NB4 (cell line): ENCODE data around the gene ASPHD2.

Source experiments
- DNase-seq: peaks from one replicate; pipeline ENCODE4 v3.0.0; 2010; ENCODE audit warnings: low read depth
- H3K4me3 ChIP-seq: one replicate; pipeline ENCODE4 v1.5.1; 2011; ENCODE audit warnings: mild to moderate bottlenecking, low read depth, low read length, moderate library complexity
- MYC ChIP-seq: IDR thresholded peaks from 2 replicates; pipeline ENCODE4 v1.6.1; 2011; ENCODE audit warnings: low read depth, low read length
- POLR2A ChIP-seq: IDR thresholded peaks from 2 replicates; pipeline ENCODE4 v1.6.1; 2011; ENCODE audit warnings: mild to moderate bottlenecking; ENCODE audit not compliant: insufficient read length; ENCODE audit errors: extremely low read depth
- TF ChIP-seq, protein P1 (sequence below): IDR thresholded peaks from one replicate; pipeline ENCODE4 v1.5.1; 2012; ENCODE audit warnings: low read depth, low read length
- TF ChIP-seq, protein P2 (sequence below): IDR thresholded peaks from 2 replicates; pipeline ENCODE4 v1.6.1; 2011; ENCODE audit warnings: low read depth, low read length

The ASPHD2 gene

DNA sequence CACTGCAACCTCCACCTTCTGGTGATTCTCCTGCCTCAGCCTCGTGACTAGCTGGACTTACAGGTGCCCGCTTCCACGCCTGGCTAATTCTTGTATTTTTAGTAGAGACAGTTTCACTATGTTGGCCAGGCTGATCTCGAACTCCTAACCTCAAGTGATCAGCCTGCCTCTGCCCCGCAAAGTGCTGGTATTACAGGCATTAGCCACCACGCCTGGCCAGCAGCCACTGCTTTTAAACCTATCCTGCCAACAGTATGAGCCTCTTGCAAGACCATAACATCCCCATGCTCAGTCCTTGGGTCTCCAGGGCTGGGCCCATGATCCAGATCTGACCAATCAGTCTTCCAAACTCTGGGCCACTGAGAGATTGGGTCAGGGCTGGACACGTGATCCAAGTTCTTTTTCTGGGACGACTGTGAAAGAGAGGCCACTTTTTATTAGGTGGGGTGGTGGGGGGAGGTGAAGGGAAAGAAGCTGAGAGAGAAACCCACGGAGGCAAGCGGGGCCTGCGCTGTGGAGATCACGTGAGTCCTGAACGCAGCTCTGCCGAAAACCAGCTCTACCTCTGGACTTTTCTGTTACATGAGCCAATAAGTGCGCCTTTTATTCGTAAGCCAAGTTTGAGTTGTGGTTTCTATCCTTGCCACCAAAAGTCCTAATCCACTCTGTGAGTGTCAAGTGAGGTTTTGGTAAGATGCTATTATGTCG, 17.9 kb downstream of the ASPHD2 start:
- DNase-seq = no peak
- TF ChIP-seq MYC (no peak), POLR2A (no peak)
- TF ChIP-seq, protein P1, sequence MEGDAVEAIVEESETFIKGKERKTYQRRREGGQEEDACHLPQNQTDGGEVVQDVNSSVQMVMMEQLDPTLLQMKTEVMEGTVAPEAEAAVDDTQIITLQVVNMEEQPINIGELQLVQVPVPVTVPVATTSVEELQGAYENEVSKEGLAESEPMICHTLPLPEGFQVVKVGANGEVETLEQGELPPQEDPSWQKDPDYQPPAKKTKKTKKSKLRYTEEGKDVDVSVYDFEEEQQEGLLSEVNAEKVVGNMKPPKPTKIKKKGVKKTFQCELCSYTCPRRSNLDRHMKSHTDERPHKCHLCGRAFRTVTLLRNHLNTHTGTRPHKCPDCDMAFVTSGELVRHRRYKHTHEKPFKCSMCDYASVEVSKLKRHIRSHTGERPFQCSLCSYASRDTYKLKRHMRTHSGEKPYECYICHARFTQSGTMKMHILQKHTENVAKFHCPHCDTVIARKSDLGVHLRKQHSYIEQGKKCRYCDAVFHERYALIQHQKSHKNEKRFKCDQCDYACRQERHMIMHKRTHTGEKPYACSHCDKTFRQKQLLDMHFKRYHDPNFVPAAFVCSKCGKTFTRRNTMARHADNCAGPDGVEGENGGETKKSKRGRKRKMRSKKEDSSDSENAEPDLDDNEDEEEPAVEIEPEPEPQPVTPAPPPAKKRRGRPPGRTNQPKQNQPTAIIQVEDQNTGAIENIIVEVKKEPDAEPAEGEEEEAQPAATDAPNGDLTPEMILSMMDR = no peak
- TF ChIP-seq, protein P2, sequence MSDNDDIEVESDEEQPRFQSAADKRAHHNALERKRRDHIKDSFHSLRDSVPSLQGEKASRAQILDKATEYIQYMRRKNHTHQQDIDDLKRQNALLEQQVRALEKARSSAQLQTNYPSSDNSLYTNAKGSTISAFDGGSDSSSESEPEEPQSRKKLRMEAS = no peak
- H3K4me3 ChIP-seq = no peak overlapping the region

DNA sequence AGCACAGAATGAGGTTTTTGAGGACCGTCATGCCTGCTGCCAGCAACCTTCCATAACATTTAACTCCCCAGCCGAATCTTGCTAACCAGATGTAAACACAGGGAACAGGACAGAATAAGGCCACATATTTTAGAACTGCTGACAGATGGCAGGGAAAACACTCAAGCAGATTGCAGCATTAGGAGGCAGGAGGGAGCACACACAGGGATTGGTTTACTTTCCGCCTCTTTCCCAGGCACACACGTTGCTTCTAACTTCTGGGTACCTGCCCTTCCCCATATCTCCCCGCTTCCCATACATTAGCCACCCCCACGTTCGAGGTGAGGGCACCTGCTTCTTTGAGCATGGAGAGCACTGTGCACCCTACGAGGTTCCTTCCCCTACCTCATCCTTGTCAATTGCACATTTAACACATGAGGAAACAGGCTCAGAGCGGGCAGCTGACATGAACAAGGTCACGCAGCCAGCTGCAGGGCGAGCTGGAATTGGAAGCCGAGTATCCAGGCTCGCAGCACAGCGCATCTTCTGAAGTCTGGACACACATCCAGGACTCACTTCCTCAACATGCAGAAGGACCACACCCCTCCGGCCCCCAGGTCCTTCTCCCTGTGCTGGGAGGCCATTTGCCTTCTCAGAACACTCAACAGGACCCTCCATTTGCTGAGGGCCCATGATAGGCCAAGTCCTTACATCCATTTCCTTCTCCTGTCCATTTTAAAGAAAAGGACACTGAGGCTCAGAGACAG, 18.7 kb downstream of the ASPHD2 start:
- no peak for DNase-seq
- H3K4me3 ChIP-seq = no peak overlapping the region
- TF ChIP-seq, protein P1 = no peak
- TF ChIP-seq, protein P2 = no peak
- no peak for TF ChIP-seq POLR2A
- no peak for TF ChIP-seq MYC

DNA sequence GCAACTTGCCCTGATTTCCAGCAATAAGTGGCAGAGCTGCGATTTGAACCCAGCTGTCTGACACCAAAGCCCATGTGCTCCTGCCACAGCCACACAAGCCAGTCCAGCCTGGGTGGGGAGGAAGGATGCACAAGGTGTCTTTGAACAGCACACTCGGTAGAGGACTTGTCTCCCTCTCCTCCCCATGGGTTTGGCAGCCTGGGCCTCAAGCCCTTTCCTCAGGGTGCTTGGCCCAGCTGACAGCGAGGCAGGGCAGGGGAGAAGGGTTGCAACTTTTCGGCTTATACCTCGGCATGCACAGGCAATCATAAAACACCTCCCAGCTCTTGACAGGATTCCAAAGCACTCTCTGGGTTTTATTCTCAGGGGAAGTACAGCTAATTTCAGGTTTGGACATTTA, 19.3 kb downstream of the ASPHD2 start:
- no peak overlapping the region for H3K4me3 ChIP-seq
- no peak for DNase-seq
- TF ChIP-seq, protein P2 = no peak
- TF ChIP-seq MYC (no peak), POLR2A (no peak)
- TF ChIP-seq, protein P1 = no peak

DNA sequence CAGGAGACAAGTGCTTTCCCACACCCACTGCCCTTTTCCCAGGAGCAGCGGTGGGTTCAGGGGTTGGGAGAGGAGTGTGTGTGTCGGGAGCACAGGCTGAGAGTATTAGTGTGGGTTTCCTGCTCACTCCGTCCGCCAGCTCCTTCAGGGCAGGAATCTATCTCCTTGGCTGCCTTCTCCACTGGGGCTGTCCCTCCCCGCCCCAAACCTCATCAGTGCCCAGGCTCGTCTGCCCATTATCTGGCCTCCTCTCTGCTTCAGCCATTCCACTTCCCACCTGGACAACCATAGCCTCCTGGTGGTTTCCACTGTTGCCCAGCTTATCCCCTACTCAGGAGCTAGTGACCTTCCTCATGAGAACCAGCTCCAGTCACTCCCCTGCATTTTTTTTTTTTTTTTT, 19.9 kb downstream of the ASPHD2 start:
- no peak for TF ChIP-seq POLR2A
- no peak for TF ChIP-seq MYC
- TF ChIP-seq, protein P1 = no peak
- TF ChIP-seq, protein P2 = no peak
- H3K4me3 ChIP-seq = no peak overlapping the region
- no peak for DNase-seq

GRCh38 chr22:26450453-26451185, 21.6 kb downstream of the ASPHD2 start:
- TF ChIP-seq POLR2A (no peak), MYC (no peak)
- TF ChIP-seq, protein P2 = no peak
- TF ChIP-seq, protein P1 = no peak
- H3K4me3 ChIP-seq = no peak overlapping the region
- no peak for DNase-seq
